Eye (tissue), 1 donor: ENCODE measurements around the gene STOM.

Source experiments
- DNase-seq: peaks from one replicate; pipeline ENCODE4 v3.0.0-alpha.2; 2015

Gene STOM

DNA sequence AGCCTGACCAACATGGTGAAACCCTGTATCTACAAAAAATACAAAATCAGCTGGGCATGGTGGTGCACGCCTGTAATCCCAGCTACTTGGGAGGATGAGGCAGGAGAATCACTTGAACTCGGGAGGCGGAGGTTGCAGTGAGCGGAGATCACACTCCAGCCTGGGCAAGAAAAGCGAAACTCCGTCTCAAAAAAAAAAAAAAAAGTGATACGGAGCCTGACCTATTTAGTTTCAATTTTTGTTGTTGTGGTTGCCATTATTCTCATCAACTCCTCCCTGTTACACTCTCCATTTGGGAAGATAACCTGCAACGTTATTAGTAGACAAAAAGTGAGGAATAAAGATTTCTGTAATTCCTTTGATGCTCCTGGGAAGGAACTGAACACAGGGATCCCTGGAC, 1.3 kb downstream of the STOM start:
- DNase-seq, result no peak

DNA sequence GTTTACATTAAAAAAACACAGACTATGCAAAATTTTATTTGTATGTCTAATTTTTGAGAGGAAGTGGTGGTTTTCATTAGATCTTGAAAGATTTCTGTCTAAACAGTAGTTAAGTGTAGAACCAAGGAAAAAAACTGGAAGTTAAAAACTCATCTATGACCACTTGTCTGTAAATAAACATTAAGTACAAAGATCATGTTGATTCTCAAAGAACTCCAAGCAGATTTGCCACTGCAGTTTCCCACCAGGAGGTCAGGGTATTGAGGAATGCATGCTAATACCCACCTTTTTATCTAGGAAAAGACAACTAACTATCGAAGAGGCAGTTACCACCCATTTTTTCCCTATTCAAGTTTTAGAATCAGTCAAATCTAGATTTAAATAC, 1.9 kb downstream of the STOM start:
- no peak for DNase-seq

DNA sequence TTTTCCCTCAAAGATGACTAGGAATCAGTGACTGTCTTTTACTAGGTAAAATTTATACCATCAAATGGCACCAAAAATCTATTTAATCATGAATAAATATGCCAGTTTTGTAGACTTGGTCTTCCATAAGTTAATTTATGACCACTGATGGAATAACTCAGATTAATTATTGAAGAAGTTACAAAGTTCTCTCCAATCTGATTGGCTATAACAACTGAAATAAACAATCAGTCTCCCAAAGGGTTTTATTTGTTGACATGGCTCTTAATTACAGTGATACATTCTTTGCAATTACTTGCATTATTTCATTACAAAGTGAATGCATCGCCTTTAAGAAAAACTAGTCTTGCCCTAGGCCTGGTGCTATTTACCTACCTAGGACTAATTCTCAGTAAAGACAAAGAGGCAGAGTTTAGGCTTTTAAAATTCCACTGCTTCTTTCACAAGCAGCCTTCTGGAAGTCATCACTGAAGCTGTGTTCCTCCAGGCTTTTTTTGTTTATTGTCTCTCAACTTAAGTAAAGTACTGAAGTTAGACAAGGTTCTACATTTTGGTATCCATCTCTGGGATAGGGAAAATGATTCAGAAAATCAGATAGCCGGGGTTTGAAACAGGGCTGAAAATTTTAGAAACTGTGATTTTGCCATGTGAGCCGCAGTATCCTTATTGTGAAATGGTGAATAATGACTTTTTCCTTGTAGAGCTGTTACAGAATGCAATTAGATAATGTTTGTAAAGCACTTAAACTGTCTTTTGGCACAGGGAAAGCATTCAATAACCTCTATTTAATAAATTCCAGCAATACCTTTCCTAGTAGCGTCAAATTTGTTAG, 2.5 kb downstream of the STOM start:
- no peak for DNase-seq

DNA sequence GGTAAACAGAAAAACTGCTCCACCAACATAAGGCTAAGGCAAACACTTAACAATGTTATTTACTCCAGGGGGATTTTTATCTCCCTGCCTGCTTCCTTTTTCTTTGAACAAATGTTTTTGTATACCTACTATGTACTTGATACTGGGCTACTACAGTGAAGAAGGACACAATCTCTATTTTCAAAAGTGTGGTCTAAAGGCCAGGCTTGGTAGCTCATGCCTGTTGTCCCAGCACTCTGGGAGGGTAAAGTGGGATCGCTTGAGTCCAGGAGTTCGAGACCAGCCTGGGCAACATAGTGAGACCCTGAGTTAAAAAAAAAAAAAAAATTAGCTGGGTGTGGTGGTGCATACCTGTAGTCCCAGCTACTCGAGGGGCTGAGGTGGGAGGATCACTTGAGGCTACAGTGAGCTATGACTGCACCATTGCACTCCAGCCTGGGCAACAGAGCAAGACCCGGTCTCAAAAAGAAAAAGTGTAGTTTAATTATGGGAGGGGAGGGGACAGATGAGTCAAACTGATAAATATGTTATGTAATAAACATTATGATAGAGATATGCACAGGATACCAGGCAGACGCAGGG, 3.3 kb downstream of the STOM start:
- no peak for DNase-seq

DNA sequence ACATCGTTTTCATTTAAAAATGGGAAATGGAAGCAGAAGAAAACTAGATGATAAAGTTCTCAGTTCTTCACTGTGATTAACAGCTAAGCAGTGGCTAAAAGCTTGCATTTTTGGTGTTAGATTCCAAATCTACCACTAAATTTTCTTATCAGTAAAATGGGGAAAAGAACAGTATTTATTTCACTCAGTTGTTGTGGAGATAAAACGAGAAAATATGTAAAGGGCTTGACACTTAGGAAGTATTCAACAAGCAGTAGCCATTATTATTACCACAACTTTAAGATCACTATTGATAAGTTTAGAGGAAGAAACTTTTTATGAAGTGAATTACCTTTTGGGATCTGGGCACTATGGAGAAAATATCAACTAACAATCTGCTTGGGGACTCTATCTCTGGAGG, 4.5 kb downstream of the STOM start:
- DNase-seq, result no peak

DNA sequence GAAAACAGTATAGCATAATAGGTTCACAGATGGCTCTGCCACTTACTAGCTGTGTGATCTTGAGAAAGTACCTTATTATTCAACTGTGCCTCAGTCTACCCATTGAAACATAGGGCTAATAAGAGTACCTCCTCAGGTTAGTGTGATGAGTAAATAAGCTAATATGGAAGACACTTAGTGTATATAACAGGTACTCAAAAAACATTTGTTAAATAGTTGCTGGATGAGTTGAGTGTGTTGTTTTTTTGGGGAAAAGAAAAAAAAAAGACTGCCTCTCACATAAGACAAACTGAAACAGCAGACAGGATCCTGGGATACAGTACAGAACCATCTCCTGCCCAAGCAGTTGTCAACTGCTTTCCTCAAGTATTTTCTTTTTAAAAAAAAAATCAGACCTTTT, 5.2 kb downstream of the STOM start:
- no peak for DNase-seq

DNA sequence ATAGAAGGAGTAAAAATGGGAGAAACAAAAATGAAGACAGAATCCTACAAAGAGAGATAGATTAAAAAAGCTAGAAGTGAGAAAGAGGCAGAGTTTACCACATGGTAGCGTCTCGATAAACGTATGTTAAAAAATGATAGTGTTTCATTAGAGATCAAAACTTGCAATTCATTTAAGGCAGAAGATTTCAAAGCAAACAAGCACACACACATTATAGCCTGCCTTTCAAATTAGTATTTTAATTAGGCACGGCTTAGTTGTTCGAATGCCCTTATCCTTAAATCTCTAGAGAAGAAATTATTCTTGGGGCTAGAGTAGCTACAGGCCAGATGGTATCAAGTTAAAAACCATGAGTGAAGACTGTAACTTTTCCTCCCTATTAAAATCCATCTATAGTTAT, 6.0 kb downstream of the STOM start:
- no peak for DNase-seq

DNA sequence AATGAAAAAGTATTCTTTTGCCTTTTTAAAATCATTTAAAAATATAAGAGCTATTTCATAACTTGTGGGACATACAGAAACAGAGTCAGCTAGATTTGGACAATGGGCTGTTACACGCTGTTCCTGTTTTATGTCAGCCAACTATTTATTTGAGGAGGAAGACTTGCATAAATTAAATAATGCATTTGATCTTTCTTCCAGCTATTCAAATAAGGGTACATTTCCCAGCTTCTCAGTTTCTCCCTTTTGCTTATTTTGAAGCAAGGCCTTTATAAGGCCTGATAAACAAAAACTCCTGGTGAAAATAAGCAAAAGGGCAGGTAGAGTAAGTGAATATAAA, 6.5 kb downstream of the STOM start:
- DNase-seq, result no peak

DNA sequence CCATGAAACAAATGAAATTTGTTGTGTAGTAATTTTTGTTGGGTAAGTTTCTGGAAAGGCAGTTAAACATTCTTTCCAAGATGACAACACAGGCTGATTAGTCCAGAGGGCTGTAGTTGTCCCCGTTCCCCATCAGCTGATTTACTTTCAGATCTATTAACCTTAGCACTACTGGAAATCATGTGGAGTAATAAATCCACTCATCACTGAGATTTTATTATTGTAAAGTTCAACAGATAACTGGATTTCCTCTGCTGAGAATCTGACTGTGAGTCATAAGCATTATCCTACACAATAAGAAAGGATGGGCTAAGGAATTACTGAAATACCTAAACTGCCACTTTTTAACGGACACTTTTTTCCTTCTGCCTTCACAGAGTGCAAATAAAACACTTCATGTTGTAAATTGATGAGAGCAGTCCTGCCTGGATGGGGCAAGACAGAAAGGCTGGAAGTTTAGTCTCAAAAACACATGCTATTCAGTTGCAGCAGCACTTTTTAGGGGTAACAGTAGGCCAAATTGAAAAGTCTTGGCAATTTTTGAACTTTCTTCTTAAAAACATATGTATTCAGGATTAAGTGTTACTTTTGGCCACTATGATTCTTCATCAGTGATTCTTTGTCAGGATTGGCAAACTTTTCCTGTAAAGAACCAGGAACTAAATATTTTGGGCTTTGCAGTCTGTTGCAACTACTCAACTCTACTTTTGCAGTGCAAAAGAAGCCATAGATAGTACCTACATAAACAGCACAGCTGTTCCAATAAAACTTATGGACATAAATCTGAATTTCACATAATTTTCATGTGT, 7.0 kb downstream of the STOM start:
- DNase-seq, result no peak

DNA sequence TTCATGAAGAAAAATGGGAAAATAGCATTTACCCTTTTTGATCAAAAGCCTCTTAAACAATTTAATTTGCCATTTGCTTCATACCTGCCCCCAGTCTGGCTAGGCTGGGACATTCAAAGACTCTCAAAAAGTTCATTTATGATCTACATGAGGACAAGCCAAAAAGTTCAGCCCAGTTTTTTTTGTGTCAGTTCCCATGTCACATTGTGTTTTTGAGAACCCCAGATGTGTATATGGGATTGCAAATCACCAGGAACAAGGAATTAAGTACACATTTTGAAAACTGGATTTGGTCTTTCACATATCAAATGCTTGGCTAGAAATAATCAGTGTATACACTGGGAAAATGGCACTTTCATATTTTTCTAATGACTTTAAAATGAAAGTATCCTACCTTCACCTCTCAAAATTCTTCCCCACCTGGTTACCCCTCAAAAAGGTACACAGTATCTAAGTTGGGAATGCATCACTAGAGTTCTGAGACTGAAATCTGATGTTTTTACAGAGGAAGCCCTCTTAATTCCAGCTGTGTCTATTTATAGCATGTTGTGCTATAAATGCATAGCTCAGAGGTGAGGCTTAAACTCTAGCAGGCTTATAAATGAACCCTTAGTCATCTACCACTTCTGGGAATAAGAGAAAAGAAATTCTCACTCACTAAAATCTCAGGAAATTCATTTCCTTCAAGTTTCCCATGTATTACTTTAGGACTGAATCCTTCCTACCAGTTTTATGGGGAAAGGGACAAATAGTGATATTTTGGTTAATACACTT, 9.3 kb downstream of the STOM start:
- DNase-seq, result no peak

DNA sequence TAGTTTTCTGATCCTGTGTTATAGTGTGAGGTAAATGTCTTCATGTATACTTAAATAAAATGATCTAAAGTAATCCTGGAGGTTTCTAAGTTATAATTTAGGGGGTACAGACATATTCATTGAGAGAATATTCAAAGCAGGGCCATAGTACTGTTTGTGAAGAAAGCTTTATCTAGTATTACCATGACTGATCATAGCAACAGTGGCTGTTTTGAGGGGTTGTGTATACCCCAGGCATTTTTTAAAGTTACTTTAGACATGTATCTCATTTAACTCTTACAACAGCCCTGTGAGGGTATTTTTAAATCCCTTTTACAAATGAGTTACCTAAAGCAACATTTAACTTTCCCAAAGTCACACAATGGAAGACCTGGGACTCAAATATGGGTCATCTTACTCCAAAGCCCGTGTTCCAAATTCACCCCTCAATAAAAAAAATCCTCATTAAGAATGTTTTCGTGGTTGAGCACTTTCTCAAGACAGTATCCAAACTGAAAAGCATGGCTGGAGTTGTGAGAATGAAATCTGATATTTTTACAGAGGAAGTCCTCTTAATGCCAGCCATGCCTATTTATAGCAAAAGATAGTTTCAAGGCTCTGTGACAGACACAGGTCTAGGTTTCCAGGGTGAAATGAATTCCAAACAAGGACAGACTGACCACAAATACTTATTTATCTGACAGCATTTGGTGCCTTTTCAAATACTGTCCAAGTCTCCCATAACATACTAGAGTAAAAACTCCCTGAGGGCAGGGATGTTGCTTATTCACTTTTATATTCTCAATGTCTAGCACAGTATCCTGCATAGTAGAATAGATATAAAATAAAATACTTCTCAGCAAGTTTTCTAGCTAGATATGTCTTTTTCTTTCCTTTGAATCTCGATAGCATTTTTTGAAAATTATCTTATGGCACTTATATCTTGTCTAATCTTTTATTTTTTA, 10.4 kb downstream of the STOM start:
- DNase-seq, result no peak

DNA sequence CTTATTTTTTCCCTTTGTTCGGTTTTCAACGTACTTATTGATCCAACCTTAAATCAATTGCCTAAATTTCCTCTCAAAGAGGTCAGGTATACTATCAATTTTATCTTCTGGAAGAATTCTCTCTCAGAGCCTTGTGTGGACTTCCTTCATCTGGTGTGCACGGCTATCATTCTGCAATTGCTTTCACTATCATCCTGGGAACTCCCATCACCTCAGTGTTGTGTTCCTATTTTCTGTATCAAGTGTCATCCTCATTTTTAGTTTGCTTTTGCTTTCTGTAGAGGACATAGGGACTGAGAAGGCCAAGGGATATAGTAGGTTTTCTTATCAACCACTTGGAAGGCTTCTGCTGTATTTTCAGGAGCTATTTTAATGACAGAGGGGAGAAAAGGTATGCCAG, 11.3 kb downstream of the STOM start:
- no peak for DNase-seq

DNA sequence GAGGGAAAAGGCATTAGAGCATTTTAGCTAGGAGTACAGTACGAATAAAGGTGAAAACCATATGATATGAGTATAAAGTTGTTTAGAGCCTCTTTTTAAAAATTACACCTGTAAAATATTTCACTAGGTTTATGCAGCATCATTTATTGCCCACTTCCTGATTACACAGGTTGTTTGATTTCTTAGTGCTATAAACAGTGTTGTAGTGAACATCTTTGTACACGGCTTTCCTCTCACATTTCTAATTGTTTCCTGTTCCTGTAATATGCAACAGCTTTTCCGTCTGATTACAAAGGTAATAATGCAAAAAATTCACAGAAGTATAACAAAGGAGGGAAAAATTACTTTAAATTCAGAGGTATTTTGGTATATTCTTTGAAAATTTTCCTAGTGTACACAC, 13.0 kb downstream of the STOM start:
- DNase-seq, result no peak

DNA sequence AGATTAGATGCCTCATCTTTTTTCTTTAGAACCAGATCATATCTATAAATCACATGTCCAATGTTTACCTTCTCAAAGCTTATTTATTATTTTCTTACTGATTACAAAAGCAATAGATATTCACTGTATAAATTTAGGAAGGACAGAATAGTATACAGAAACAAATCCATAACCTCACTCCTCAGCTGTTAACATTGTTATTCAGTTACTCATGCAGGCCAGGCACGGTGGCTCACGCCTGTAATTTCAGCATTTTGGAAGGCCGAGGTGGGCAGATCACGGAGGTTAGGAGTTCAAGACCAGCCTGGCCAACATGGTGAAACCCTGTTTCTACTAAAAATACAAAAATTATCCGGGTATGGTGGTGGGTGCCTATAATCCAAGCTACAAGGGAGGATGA, 15.3 kb downstream of the STOM start:
- no peak for DNase-seq

DNA sequence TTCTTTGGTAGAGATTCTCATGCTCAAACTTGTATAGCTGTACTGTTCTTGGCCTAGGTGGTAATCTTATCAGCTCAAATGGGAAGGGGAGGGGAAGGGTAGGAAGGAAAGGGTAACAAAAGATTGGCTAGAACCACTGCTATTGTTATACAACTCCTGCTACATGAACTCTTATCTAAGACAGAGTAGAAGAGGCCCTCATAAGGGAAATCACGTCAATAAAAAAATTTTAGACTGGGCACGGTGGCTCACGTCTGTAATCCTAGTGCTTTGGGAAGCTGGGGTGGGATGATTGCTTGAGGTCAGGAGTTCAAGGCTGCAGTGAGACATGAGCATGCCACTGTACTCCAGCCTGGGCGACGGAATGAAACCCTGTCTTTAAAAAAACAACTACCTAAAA, 15.9 kb downstream of the STOM start:
- DNase-seq, result no peak

DNA sequence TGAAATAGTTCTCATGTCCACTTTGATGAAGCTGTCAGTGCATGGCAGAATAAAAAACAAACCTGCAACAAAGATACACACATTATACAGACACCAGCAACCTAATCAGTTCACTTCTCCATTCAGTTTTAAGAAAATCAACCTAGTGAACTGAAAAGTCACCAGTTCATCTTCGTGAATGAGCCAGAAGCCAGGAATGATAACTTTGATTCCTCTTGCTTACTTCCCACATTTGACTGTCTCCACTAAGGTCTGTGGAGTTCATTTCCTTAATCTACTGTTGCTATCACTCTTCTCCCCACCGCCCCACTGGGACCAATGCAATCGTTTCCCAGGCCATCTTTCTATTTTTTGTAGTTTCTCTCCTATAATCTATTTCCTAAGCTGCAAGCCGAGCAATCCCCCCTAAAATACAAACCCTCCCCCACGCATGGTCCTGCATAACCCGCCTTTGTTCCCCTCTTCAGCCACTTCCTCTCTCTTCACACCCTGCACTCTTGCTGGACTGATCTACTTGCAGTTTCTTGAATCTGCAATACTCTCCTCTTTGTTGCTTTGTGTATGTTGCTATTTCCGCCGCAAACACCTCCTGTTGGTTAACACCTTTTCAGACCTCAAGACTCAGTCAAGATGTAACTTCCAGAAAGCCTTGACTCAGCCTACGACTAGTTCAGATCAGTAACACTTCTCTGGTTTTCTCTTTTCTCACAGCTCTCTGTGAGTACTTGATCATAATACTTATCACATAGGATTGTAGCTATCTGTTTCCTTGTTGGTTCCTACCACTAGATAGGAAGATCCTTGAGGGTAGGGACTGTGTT, 16.6 kb downstream of the STOM start:
- DNase-seq, result no peak

DNA sequence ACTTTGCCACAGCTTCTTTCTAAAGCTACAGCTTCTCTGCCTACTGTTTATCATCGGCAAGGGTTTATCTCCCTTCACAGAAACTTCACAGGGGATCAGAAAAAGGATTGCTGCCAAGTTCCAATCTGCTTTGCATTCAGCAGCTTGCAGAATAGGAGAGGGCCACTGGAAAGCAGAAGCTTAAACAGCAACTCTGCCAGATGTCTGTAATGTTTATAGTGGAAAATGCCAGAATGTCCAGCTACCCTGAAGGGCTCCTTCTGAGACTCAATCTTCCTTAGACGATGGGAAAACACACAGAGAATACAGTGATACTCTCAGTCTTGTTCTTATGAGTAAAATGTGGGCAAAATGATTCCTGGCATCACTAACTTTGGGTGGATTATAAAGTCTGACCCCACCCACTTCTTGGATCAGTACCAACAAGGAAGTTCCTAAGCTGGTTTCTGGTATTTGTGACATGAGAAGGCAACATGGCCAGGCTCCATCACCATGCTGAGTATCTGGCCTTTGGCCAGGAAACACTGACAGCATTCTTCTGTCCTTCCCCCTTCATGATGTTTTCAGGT, 19.0 kb downstream of the STOM start:
- peak; percentile 88 for DNase-seq

DNA sequence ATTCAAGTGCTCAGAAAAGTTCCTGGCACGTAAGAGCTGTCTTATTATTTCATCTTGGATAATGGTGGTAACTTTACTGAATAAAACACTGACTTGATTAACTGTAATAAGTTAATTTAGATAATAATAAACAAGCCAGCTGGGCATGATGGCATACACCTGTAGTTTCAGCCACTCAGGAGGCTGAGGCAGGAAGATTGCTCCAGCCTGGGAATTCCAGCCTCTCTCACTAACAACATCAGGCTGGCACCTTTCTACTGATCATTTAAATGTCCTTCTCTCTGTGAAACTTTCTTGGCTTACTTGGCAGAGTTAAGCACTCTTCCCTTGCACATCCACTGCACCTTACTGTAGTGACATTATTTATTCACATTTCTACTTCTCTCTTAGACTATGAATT, 20.0 kb downstream of the STOM start:
- DNase-seq, result no peak

DNA sequence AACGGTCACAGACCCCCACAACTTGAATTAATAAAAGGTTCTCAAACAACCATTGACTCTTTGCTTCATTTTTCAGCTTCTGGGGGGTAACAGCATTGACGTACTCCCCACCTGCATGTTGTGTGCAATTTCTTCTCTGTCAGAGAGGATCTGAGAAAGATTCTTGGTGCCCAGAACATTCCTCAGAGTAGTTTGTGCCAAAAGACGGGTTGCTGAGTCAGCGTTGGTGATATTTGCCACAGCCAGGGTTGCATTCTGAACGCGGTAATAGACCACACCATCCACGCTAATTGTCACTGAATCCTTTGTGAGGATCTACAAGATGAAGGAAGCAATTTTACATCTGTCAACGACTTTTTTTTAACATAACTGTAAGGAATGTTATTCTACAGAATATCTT, 21.0 kb downstream of the STOM start:
- DNase-seq, result no peak

DNA sequence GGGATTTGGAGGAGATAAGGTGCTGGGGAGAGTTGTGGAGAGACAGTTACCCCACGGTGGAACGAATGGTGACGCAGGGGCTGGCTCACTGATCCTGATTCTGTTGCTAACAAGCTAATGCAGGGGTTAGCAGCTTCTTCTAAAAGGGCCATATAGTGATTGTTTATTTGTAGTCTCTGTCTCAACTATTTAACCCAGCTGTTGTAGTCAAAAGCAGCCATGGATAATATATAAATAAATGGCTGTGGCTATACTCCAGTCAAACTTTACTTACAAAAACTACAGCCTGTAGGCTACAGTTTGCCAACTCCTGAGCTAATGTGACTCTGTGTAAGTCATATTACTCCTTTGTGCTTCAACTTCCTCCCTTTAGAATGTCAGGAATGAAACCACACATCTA, 21.8 kb downstream of the STOM start:
- no peak for DNase-seq

DNA sequence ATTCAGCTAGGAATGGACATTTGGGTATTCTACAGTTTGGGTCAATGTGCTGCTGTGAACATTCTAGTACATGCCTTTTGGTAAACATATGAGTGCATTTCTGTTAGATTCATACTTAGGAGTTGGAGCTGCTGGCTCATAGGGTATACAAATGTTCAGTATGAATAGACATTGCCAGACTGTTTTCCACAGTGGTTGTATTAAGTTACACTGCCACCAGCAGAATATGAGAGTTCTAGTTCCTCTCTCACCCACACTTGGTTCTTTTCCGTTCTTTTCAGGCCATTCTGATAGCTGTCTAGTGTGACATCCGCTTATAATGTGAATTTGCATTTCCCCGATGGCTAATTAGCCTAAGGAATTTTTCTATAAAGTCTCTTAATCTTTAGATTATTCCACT, 25.0 kb downstream of the STOM start:
- no peak for DNase-seq
